GM12891 (cell line): ENCODE results near the gene GOLGA6L26. TPM values are rescaled to one million over a fixed set of nuclear protein-coding genes. Genes with fewer than 3 reads are reported as not detected.
"Not testable (repeated sequence)": the region's sequence is repeated elsewhere in the genome, so short reads cannot be mapped to it uniquely, and the experiment has no call there.

Experiments
- DNase-seq: peaks from one replicate; pipeline ENCODE4 v3.0.0; 2011; ENCODE audit warnings: low spot score; ENCODE audit not compliant: insufficient read length
- FAIRE-seq: peaks from 2 replicates; lab custom pipeline; 2011; peaks lifted over from hg19 to GRCh38; lab: Jason Lieb, UNC
- PAX5 ChIP-seq: IDR thresholded peaks from 2 replicates; pipeline ENCODE4 v1.6.1; 2011; ENCODE audit warnings: low read length, moderate library complexity, mild to moderate bottlenecking; ENCODE audit not compliant: insufficient read depth, severe bottlenecking
- POLR2A ChIP-seq: IDR thresholded peaks from 2 replicates; pipeline ENCODE4 v1.6.1; 2011; ENCODE audit warnings: low read depth, low read length, control low read depth
- POLR2AphosphoS5 ChIP-seq: IDR thresholded peaks from 2 replicates; pipeline ENCODE4 v1.6.1; 2011; ENCODE audit warnings: low read depth, low read length, control low read depth
- POU2F2 ChIP-seq: IDR thresholded peaks from 2 replicates; pipeline ENCODE4 v1.6.1; 2011; ENCODE audit warnings: low read depth, mild to moderate bottlenecking, control low read depth, low read length, moderate library complexity
- SPI1 ChIP-seq: IDR thresholded peaks from 2 replicates; pipeline ENCODE4 v1.6.1; 2011; ENCODE audit warnings: low read depth, low read length, control low read depth
- TAF1 ChIP-seq: IDR thresholded peaks from 2 replicates; pipeline ENCODE4 v1.6.1; 2011; ENCODE audit warnings: low read depth, low read length, control low read depth
- polyA plus RNA-seq: library from polyadenylated mRNA; unstranded; fragments of >200 nt; gene quantifications from one replicate; pipeline ENCODE4 v1.2.1, GENCODE V29; 2012; ENCODE audit warnings: low read depth, missing spikeins, inconsistent platforms; ENCODE audit not compliant: missing spikeins

GOLGA6L26 gene, protein sequence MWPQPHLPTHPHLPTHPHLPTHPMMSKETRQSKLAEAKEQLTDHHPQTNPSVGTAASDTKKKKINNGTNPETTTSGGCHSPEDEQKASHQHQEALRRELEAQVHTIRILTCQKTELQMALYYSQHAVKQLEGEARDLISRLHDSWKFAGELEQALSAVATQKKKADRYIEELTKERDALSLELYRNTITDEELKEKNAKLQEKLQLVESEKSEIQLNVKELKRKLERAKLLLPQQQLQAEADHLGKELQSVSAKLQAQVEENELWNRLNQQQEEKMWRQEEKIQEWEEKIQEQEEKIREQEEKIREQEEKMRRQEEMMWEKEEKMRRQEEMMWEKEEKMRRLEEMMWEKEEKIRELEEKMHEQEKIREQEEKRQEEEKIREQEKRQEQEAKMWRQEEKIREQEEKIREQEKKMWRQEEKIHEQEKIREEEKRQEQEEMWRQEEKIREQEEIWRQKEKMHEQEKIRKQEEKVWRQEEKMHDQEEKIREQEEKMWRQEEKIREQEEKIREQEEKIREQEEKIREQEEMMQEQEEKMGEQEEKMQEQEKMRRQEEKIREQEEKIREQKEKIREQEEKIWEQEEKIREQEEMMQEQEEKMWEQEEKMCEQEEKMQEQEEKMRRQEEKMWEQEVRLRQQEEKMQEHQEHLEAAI
- not detected for polyA plus RNA-seq

DNA sequence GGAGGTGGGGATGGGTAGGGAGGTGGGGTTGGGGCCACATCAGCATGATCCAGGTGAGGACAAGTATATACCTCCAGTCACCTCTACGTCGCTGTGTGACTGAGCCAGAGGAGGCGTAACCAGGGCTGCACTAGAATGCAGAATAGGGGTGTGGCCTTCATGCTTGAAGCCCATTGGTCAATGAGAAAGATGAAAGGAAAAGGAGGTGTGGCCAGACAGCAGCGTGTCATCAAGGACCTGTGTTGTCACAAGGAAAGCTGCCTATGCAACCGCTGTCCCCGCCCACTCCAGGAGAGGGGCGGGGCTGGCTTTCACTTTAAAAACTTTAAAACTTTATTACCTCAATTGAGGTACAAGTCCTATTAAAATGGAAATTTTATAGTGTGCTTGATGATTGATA is at the start of gene GOLGA6L26:
GOLGA6L26 (minus strand) TSS at position 101 of the 400 bp plus-strand sequence; CDS start at position 40, 61 bp downstream.
- not testable (repeated sequence) for DNase-seq, FAIRE-seq

GRCh38 chr15:23381192-23381591 is 47.2 kb upstream of the GOLGA6L26 start:
- not testable (repeated sequence) for FAIRE-seq

DNA sequence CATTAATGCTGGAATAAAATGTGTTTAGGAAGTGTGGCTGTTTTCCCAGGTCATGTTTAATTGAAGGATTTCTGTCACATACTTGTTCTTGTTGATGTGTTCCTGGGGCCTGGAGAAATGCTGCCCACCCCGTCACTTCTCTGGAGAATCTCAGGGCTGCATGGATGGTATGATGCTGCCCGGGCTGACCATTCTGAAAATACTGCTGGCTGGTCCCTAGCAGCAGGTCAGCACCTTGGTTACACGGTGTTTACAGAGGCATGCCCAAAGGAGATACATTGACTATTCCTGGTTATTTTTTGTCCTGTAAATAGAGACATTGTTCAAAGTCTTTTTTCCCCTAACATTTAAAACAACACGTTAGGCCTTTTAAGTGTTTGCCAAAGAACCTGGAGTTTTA is 46.7 kb upstream of the GOLGA6L26 start:
- not testable (repeated sequence) for DNase-seq, FAIRE-seq

More at GRCh38 chr15:23381192-23381591, 47.2 kb upstream of the GOLGA6L26 start:
- not testable (repeated sequence) for DNase-seq

DNA sequence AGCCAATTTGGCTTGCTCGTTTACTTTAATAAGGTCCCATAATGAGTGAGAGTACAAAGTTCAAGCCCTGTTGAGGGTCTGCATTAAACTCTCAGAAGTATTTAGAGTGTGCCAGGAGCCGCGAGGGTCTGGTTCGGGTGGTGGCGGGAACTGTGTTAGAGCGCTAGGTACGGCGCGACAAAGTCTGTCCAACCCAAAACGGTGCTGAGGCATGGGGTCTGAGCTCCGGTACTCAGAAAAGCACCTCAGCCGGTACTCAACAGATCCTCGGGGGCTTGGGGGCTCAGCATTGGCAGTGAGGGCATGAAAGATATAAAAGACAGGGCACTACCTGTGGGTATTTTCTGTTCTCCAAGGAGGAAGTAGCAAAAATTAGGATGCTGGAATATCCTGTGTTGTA is 45.0 kb upstream of the GOLGA6L26 start:
- not testable (repeated sequence) for DNase-seq, FAIRE-seq

GRCh38 chr15:23374226-23374625 is 40.2 kb upstream of the GOLGA6L26 start:
- not testable (repeated sequence) for FAIRE-seq, DNase-seq

- FAIRE-seq, DNase-seq: not testable (repeated sequence)
Measured at GRCh38 chr15:23372891-23373600, 39.0 kb upstream of the GOLGA6L26 start.

DNA sequence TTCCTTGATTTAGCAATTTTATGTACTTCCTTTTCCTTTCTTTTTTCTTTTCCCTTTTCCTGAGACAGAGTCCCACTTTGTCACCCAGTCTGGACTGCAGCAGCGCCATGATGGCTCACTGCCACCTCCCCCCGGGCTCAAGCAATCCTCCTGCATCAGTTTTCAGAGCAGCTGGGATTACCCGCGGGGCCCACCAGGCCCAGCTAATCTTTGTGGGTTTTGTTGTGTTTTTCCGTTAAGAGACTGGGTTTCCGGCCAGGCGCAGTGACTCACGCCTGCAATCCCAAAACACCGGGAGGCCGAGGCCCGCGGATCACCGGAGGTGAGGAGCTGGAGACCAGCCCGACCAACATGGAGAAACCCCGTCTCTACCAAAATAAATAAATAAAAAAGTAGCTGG is 38.3 kb upstream of the GOLGA6L26 start:
- no peak for TF ChIP-seq POLR2AphosphoS5
- no peak for TF ChIP-seq TAF1
- no peak for TF ChIP-seq POLR2A
- no peak for TF ChIP-seq PAX5
- no peak for TF ChIP-seq POU2F2
- no peak for TF ChIP-seq SPI1
- FAIRE-seq: no peak
- DNase-seq: no peak

- DNase-seq, FAIRE-seq: not testable (repeated sequence)
Measured at GRCh38 chr15:23371868-23372267, 37.9 kb upstream of the GOLGA6L26 start.

DNA sequence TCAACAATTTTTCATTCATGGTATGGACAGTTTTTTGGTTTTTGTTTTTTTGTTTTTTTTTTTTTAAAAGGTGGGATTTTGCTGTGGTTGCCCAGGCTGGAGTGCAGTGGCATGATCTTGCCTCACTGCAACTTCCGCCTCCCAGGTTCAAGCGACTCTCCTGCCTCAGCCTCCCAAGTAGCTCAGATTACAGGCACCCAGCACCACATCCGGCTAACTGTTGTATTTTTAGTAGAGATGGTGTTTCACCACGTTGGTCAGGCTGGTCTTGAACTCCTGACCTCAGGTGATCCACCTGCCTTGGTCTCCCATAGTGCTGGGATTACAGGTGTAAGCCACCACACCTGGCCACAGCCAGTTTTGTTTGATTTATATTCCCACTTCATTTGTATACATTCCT is 37.1 kb upstream of the GOLGA6L26 start:
- not testable (repeated sequence) for DNase-seq, FAIRE-seq

DNA sequence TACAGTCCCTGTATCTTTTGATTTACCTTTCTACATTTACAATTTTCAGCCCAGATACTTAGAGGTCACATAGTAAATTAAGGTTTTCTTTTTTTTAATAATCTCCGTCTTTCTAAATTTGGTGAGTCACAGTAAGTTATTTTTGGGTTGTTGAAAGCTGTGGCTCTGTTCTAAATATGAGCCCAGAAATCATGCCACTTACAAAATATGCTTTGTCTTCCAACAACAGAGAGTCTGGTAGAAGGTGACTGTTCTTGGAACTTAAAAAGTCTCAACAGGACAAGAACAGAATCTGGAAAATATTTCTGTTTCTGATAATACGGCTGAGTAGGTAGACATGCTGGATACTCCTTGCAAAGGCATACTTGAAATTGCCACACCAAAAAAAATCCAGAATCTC is 36.6 kb upstream of the GOLGA6L26 start:
- no peak for TF ChIP-seq PAX5
- TF ChIP-seq POLR2A: no peak
- no peak for TF ChIP-seq TAF1
- TF ChIP-seq POLR2AphosphoS5: no peak
- no peak for TF ChIP-seq POU2F2
- no peak for TF ChIP-seq SPI1
- FAIRE-seq: no peak
- DNase-seq: no peak

- not testable (repeated sequence) for DNase-seq, FAIRE-seq
Measured at GRCh38 chr15:23364261-23364660, 30.3 kb upstream of the GOLGA6L26 start.

- FAIRE-seq, DNase-seq: not testable (repeated sequence)
Measured at GRCh38 chr15:23362622-23363021, 28.6 kb upstream of the GOLGA6L26 start.

GRCh38 chr15:23354448-23354847 is 20.5 kb upstream of the GOLGA6L26 start, which contains the start of gene GOLGA8S:
GOLGA8S (plus strand) TSS chr15:23354748; CDS start chr15:23354810, 62 bp downstream.
- not testable (repeated sequence) for DNase-seq, FAIRE-seq

- not testable (repeated sequence) for FAIRE-seq, DNase-seq
Measured at GRCh38 chr15:23311233-23311632, 22.8 kb downstream of the GOLGA6L26 start.

- not testable (repeated sequence) for FAIRE-seq, DNase-seq
Measured at GRCh38 chr15:23305921-23306320, 28.1 kb downstream of the GOLGA6L26 start.

DNA sequence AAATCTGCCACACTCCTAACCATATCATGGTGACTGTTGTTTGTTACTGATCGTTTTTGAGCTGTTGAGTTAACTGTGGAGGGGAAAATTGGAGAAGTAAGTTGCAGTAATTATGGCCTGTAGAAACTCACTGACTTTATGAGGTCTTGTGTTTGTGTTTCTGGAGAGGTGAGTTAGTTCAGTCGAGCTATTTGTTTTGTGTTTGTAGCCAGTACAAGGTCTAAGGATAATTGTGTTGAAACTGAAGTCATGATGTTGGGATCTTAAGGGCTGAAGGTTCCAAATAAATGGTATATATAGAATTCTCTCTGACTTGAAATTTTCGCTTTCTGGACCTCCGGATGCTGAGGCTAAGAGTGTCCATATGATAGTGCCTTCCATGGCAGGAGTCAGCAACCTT is 29.2 kb downstream of the GOLGA6L26 start:
- not testable (repeated sequence) for DNase-seq

DNA sequence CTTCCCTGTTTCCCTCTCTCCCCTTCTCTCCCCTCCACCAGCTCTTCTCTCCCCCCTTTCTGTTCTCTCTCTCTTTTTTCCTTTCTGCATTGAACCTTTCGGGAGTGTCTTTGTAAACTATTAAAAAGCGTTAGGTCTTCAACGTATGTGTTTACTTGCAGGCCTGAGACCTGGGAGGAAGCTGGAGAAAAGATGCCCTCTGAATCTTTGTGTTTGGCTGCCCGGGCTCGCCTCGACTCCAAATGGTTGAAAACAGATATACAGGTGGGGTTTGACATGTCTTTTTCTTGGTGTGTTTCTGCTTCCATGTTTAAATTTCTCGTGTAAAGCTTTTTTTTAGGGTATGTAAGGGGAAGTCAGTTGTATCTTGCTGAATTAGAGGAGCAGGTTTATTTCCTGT is 29.7 kb downstream of the GOLGA6L26 start:
- FAIRE-seq, DNase-seq: not testable (repeated sequence)

More for the DNA sequence above, 29.2 kb downstream of the GOLGA6L26 start:
- FAIRE-seq: not testable (repeated sequence)
